K562 (cell line): ENCODE measurements around the gene FHIT. TPM values are rescaled to one million over a fixed set of nuclear protein-coding genes. Genes with fewer than 3 reads are reported as not detected.

Experiments
- ATAC-seq: fragments of 200-7000 bp; cut with Tn5 transposase; 3 replicates; pipeline ENCODE4 v1.9.1; 2020; ENCODE audit warnings: moderate library complexity
- BruUV-seq: library from RNA; stranded (reverse); fragments of 400-500 nt; replicated peaks from 2 replicates; lab custom pipeline; 2021; lab: Mats Ljungman, UMichigan
- CTCF ChIA-PET: fragments of 300-600 bp; formaldehyde crosslinking; extraction: SDS; loops from one replicate; lab custom pipeline; 2021; ENCODE audit warnings: low intra/inter-chr PET ratio; lab: Yijun Ruan, JAX
- POLR2A ChIA-PET: fragments of 300-600, 350-650 bp; sonication (Branson Sonifier 250); formaldehyde crosslinking; extraction: SDS; loops from one replicate; lab custom pipeline; 2021; ENCODE audit warnings: antibody characterized with exemption, inconsistent platforms; lab: Yijun Ruan, JAX
- DNase-seq, 4 experiments: peaks; one replicate each; pipeline versions ENCODE4 v3.0.0 to v3.0.0-alpha.2; 2011 to 2018; ENCODE audit warnings: low spot score in 3 of 4, mixed read lengths in 3 of 4; ENCODE audit errors: extremely low read depth in 1 of 4
- FAIRE-seq: peaks from 2 replicates; lab custom pipeline; 2011; peaks lifted over from hg19 to GRCh38; lab: Jason Lieb, UNC
- H2AFZ ChIP-seq: 2 replicates; pipeline ENCODE4 v1.6.0; 2011; ENCODE audit warnings: low read depth, low read length, control low read depth, inconsistent platforms
- H3K27ac ChIP-seq: fragments of 200-600 bp; 3 replicates; pipeline ENCODE4 v1.8.0; 2011; ENCODE audit warnings: low read depth, mild to moderate bottlenecking, control low read depth, inconsistent platforms, low read length, moderate library complexity, mixed read lengths; ENCODE audit errors: extremely low read depth
- H3K27me3 ChIP-seq, 2 experiments: fragments of 300-600 bp in 1 of 2; 2 replicates in 1 of 2; 3 replicates in 1 of 2; pipeline versions ENCODE4 v1.6.0 to v1.8.0; 2011; ENCODE audit warnings: inconsistent platforms in 2 of 2, low read length in 2 of 2, mild to moderate bottlenecking in 1 of 2, mixed read lengths in 1 of 2, moderate library complexity in 1 of 2; ENCODE audit not compliant: control insufficient read depth in 2 of 2, insufficient read depth in 2 of 2
- H3K36me3 ChIP-seq: fragments of 300-600 bp; 3 replicates; pipeline ENCODE4 v1.8.0; 2011; ENCODE audit warnings: mild to moderate bottlenecking, low read length, inconsistent platforms; ENCODE audit not compliant: control insufficient read depth, insufficient read depth
- H3K4me1 ChIP-seq, 2 experiments: fragments of 200-600 bp in 1 of 2; replicated peaks in 1 of 2; 2 replicates in 1 of 2; 3 replicates in 1 of 2; pipeline versions ENCODE4 v1.5.1 to v1.8.0; 2011; ENCODE audit warnings: inconsistent platforms in 2 of 2, low read length in 2 of 2, mild to moderate bottlenecking in 1 of 2, mixed read lengths in 1 of 2, moderate library complexity in 1 of 2; ENCODE audit not compliant: control insufficient read depth in 2 of 2, insufficient read depth in 2 of 2
- H3K4me2 ChIP-seq: 2 replicates; pipeline ENCODE4 v1.6.1; 2011; ENCODE audit warnings: low read length, control low read depth, inconsistent platforms, mixed read lengths; ENCODE audit not compliant: insufficient read depth
- H3K4me3 ChIP-seq: fragments of 200-600 bp; sonication (generic), shearing (Covaris generic); 2 replicates; pipeline ENCODE4 v1.5.1; 2016; ENCODE audit warnings: control low read depth, inconsistent platforms
- H3K79me2 ChIP-seq: fragments of 200-600 bp; 3 replicates; pipeline ENCODE4 v1.8.0; 2011; ENCODE audit warnings: low read length, inconsistent platforms; ENCODE audit not compliant: control insufficient read depth, insufficient read depth
- H3K9ac ChIP-seq, 2 experiments: 2 replicates each; pipeline versions ENCODE4 v1.6.0 to v1.6.1; 2011; ENCODE audit warnings: low read depth in 2 of 2, low read length in 2 of 2, control low read depth in 1 of 2, inconsistent platforms in 1 of 2, mild to moderate bottlenecking in 1 of 2, mixed read lengths in 1 of 2; ENCODE audit not compliant: insufficient read depth in 1 of 2
- H3K9me1 ChIP-seq: one replicate; pipeline ENCODE4 v1.6.0; 2011; ENCODE audit warnings: inconsistent platforms, mild to moderate bottlenecking, low read length, moderate library complexity; ENCODE audit not compliant: control insufficient read depth, insufficient read depth
- H3K9me3 ChIP-seq: replicated peaks from 2 replicates; pipeline ENCODE4 v1.5.1; 2011; ENCODE audit warnings: low read depth, low read length, inconsistent platforms; ENCODE audit not compliant: control insufficient read depth, insufficient read depth
- H4K20me1 ChIP-seq: replicated peaks from 2 replicates; pipeline ENCODE4 v1.6.1; 2011; ENCODE audit warnings: low read length, inconsistent platforms, mixed read lengths; ENCODE audit not compliant: control insufficient read depth, insufficient read depth
- HES1 ChIP-seq: fragments of 450-650 bp; IDR thresholded peaks from 2 replicates; pipeline ENCODE4 v1.6.1; 2016; ENCODE audit warnings: low read depth, mild to moderate bottlenecking, moderate library complexity
- MED1 ChIP-seq: sonication (generic); formaldehyde crosslinking; IDR thresholded peaks from 2 replicates; pipeline ENCODE4 v1.8.1; 2023; ENCODE audit warnings: missing genetic modification reagents, borderline replicate concordance
- MTA1 ChIP-seq: fragments of 450-650 bp; IDR thresholded peaks from 2 replicates; pipeline ENCODE4 v1.6.1; 2017; ENCODE audit warnings: borderline replicate concordance
- PHB2 ChIP-seq: fragments of 450-650 bp; IDR thresholded peaks from 2 replicates; pipeline ENCODE4 v1.6.1; 2017; ENCODE audit warnings: low read depth
- SRSF7 ChIP-seq: fragments of 200-400 bp; formaldehyde crosslinking; optimal IDR thresholded peaks from 2 replicates; pipeline ENCODE3; 2017; ENCODE audit warnings: mild to moderate bottlenecking, low read depth, low read length
- ZNF184 ChIP-seq: sonication (generic); formaldehyde crosslinking; IDR thresholded peaks from 2 replicates; pipeline ENCODE4 v1.5.0; 2020; ENCODE audit warnings: missing genetic modification reagents
- ZNF507 ChIP-seq: conservative IDR thresholded peaks from 2 replicates; pipeline ENCODE4 v1.6.1; 2017; ENCODE audit warnings: missing genetic modification characterization, missing compliant biosample characterization
- WGBS: fragments of 100-300 bp; shearing (Covaris generic); methylation state at CpG from one replicate; pipeline ENCODE4 v1.1.6; 2016; ENCODE audit warnings: low coverage, mixed read lengths; ENCODE audit not compliant: insufficient coverage; ENCODE audit errors: missing lambda C conversion rate; 5-methylcytosine and 5-hydroxymethylcytosine counted together
- in situ Hi-C: fragments of 300-500 bp; cut with MboI; formaldehyde crosslinking; loops from 4 replicates; pipeline ENCODE4 v1.15.0; 2018; ENCODE audit warnings: inconsistent platforms, mixed read lengths
- intact Hi-C: fragments of 100-400 bp; cut with micrococcal nuclease; formaldehyde crosslinking; loops from 2 replicates; pipeline ENCODE4 v1.14.2; 2022
- polyA plus RNA-seq, 8 experiments: library from polyadenylated mRNA; depleted of rRNA in 4 of 8; stranded (reverse) in 5 of 8; unstranded in 3 of 8; fragments of >200 nt; fragmentation: Nextera tagmentation in 2 of 8; fragmentation: Illumina TruSeq in 1 of 8; extraction: Ambion mirVana in 2 of 8; extraction: Trizol in 1 of 8; gene quantifications; 2 replicates each; pipeline versions ENCODE4 v1.2.1 to v1.2.3, GENCODE V29; 2011 to 2014; ENCODE audit warnings: inconsistent platforms in 1 of 8, missing spikeins in 1 of 8
- total RNA-seq, 7 experiments: library from RNA; depleted of rRNA in 6 of 7; stranded (reverse); fragments of >200 nt in 6 of 7; fragmentation: Illumina TruSeq in 2 of 7; extraction: Trizol in 2 of 7; gene quantifications; 2 replicates each; pipeline versions ENCODE4 v1.2.1 to v1.2.3, GENCODE V29; 2011 to 2021; ENCODE audit warnings: low replicate concordance in 1 of 7
- TF ChIP-seq, protein P1 (sequence below): fragments of 450-650 bp; conservative IDR thresholded peaks from 2 replicates; pipeline ENCODE4 v1.6.1; 2016; ENCODE audit warnings: missing genetic modification characterization, low read depth, mild to moderate bottlenecking, control low read depth, missing compliant biosample characterization
- TF ChIP-seq, protein P2 (sequence below), 2 experiments: fragments of 450-650 bp; formaldehyde crosslinking in 1 of 2; IDR thresholded peaks; 2 replicates each; pipeline versions ENCODE4 v1.4.0 to v1.6.1; 2014 to 2020; ENCODE audit warnings: mild to moderate bottlenecking in 2 of 2, borderline replicate concordance in 1 of 2, low read depth in 1 of 2
- TF ChIP-seq, protein P3 (sequence below): fragments of 250-450 bp; sonication (Bioruptor Pico); IDR thresholded peaks from 2 replicates; pipeline ENCODE4 v1.9.0; 2021; ENCODE audit warnings: mild to moderate bottlenecking

Gene FHIT
- total and polyA plus RNA-seq, 9 of the 15 experiments (the other 6 are each of a cell fraction or from before 2014, with no cell fraction given): 1.7 to 9.1 (median 4.3) TPM

GRCh38 chr3:60153221-60153999 lies 1097.8 kb downstream of the FHIT start:
- FAIRE-seq (no peak), ATAC-seq (no peak), DNase-seq (no peak)
- no TSS peak for BruUV-seq
- Histone ChIP-seq H3K4me3 (no peak overlapping the region), H3K4me2 (no peak overlapping the region), H3K36me3 (no peaks in the 10 kb centered on the region), H4K20me1 (no peaks in the 10 kb centered on the region), H3K79me2 (no peaks in the 10 kb centered on the region), H2AFZ (no peak overlapping the region), H3K27me3 (no peaks in the 10 kb centered on the region), H3K9ac (no peak overlapping the region), H3K9me3 (no peaks in the 10 kb centered on the region), H3K9me1 (no peaks in the 10 kb centered on the region), H3K4me1 (no peaks in the 10 kb centered on the region; a peak in 1 of 5 replicates), H3K27ac (no peak overlapping the region)
- in situ Hi-C loops: no loop called here
- 33% methylated on average over 3 of the region's 4 CpGs for WGBS
- ChIA-PET CTCF (no interaction called here), POLR2A (interaction anchor here (0.6 kb wide), 1 partner anchor 16 kb away, joined by 3 read pairs; no protein-coding TSS in a partner anchor)
- TF ChIP-seq MTA1 (no peak), PHB2 (no peak), MED1 (CRISPR knock-in tag) (no peak), ZNF184 (CRISPR knock-in tag) (no peak), HES1 (no peak), SRSF7 (no peak), ZNF507 (tag) (no peak)
- TF ChIP-seq, protein P1, sequence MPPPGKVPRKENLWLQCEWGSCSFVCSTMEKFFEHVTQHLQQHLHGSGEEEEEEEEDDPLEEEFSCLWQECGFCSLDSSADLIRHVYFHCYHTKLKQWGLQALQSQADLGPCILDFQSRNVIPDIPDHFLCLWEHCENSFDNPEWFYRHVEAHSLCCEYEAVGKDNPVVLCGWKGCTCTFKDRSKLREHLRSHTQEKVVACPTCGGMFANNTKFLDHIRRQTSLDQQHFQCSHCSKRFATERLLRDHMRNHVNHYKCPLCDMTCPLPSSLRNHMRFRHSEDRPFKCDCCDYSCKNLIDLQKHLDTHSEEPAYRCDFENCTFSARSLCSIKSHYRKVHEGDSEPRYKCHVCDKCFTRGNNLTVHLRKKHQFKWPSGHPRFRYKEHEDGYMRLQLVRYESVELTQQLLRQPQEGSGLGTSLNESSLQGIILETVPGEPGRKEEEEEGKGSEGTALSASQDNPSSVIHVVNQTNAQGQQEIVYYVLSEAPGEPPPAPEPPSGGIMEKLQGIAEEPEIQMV (tag): no peak
- TF ChIP-seq, protein P2, sequence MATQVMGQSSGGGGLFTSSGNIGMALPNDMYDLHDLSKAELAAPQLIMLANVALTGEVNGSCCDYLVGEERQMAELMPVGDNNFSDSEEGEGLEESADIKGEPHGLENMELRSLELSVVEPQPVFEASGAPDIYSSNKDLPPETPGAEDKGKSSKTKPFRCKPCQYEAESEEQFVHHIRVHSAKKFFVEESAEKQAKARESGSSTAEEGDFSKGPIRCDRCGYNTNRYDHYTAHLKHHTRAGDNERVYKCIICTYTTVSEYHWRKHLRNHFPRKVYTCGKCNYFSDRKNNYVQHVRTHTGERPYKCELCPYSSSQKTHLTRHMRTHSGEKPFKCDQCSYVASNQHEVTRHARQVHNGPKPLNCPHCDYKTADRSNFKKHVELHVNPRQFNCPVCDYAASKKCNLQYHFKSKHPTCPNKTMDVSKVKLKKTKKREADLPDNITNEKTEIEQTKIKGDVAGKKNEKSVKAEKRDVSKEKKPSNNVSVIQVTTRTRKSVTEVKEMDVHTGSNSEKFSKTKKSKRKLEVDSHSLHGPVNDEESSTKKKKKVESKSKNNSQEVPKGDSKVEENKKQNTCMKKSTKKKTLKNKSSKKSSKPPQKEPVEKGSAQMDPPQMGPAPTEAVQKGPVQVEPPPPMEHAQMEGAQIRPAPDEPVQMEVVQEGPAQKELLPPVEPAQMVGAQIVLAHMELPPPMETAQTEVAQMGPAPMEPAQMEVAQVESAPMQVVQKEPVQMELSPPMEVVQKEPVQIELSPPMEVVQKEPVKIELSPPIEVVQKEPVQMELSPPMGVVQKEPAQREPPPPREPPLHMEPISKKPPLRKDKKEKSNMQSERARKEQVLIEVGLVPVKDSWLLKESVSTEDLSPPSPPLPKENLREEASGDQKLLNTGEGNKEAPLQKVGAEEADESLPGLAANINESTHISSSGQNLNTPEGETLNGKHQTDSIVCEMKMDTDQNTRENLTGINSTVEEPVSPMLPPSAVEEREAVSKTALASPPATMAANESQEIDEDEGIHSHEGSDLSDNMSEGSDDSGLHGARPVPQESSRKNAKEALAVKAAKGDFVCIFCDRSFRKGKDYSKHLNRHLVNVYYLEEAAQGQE (IDR thresholded peaks at IDR 0.05; ENCODE audit: borderline replicate concordance): no peak
- TF ChIP-seq, protein P2 (CRISPR knock-in tag; IDR thresholded peaks at IDR 0.05; ENCODE audit: low read depth): no peak
- TF ChIP-seq, protein P3, sequence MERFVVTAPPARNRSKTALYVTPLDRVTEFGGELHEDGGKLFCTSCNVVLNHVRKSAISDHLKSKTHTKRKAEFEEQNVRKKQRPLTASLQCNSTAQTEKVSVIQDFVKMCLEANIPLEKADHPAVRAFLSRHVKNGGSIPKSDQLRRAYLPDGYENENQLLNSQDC (CRISPR knock-in tag): no peak
- intact Hi-C loops: no loop called here
